Measurements from ENCODE around the gene FUZ.

FUZ gene

GRCh38 chr19:49837425-49837824, 24.3 kb upstream of the FUZ start:
- no peak for FAIRE-seq
- no peak for DNase-seq (ENCODE audit: insufficient read length, low spot score)
- no peak for TF ChIP-seq CTCF (IDR thresholded peaks at IDR 0.05; ENCODE audit: insufficient read depth, missing control alignments)

GRCh38 chr19:49837009-49837310, 23.9 kb upstream of the FUZ start:
- FAIRE-seq (no peak), DNase-seq (ENCODE audit: insufficient read length, low spot score) (no peak)
- no peak for TF ChIP-seq CTCF (IDR thresholded peaks at IDR 0.05; ENCODE audit: insufficient read depth, missing control alignments)

- no peak for TF ChIP-seq CTCF (IDR thresholded peaks at IDR 0.05; ENCODE audit: insufficient read depth, missing control alignments)
- DNase-seq (ENCODE audit: insufficient read length, low spot score) (no peak), FAIRE-seq (no peak)
Measured at GRCh38 chr19:49836176-49837008, 23.3 kb upstream of the FUZ start.

- FAIRE-seq (no peak), DNase-seq (ENCODE audit: insufficient read length, low spot score) (no peak)
- no peak for TF ChIP-seq CTCF (IDR thresholded peaks at IDR 0.05; ENCODE audit: insufficient read depth, missing control alignments)
Measured at GRCh38 chr19:49835562-49835961, 22.5 kb upstream of the FUZ start.

GRCh38 chr19:49833599-49833998, 20.5 kb upstream of the FUZ start:
- FAIRE-seq (no peak), DNase-seq (ENCODE audit: insufficient read length, low spot score) (no peak)
- TF ChIP-seq CTCF (IDR thresholded peaks at IDR 0.05; ENCODE audit: insufficient read depth, missing control alignments), result no peak

GRCh38 chr19:49832556-49832955, 19.5 kb upstream of the FUZ start:
- FAIRE-seq, result no peak
- TF ChIP-seq CTCF (IDR thresholded peaks at IDR 0.05; ENCODE audit: insufficient read depth, missing control alignments), result no peak
- no peak for DNase-seq (ENCODE audit: insufficient read length, low spot score)

- FAIRE-seq, result no peak
Measured at GRCh38 chr19:49831592-49831991, 18.5 kb upstream of the FUZ start.

More at GRCh38 chr19:49831592-49831991, 18.5 kb upstream of the FUZ start:
- no peak for DNase-seq (ENCODE audit: insufficient read length, low spot score)
- no peak for TF ChIP-seq CTCF (IDR thresholded peaks at IDR 0.05; ENCODE audit: insufficient read depth, missing control alignments)

All from D721Med (cell line).